Measurements from ENCODE around the gene ADCY5.

Gene ADCY5

GRCh38 chr3:123296836-123297626, 151.9 kb downstream of the ADCY5 start:
- no peak for DNase-seq

DNA sequence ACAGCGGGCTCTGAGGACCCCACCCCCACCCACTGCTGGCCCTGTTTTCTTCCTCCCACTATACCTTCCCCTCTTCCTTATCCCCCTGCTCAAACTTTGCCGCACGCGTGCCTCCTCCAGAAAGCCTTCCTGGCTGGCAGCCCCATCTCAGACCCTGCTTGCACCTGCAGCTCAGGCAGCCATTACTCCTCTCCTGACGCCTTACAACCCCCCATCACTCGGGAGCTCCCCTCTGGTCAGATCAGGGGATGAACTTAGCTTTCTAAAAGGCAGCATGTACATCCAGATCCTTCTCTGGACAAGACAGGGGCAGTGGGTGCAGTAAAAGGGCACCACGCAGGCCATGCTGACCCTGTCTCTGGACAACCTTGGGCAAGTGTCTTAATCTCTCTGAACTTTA, 152.6 kb downstream of the ADCY5 start:
- DNase-seq, result no peak

DNA sequence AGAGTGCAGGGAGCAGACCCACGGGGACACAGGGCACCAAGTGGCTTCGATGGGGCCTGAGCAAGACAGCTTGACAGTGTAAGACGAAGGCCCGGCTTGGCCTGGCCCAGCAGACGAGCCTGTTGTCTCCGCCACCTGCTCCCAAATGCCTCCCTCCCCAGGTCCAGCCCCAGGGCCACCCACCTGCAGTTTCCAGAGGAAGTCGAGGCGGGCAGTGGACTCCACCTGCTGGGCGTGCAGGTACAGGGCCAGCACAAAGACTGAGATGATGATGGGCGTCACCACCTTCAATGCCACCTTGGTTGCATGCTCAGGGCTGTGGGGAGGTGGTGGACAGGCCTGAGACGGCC, 153.0 kb downstream of the ADCY5 start:
- DNase-seq, result no peak

DNA sequence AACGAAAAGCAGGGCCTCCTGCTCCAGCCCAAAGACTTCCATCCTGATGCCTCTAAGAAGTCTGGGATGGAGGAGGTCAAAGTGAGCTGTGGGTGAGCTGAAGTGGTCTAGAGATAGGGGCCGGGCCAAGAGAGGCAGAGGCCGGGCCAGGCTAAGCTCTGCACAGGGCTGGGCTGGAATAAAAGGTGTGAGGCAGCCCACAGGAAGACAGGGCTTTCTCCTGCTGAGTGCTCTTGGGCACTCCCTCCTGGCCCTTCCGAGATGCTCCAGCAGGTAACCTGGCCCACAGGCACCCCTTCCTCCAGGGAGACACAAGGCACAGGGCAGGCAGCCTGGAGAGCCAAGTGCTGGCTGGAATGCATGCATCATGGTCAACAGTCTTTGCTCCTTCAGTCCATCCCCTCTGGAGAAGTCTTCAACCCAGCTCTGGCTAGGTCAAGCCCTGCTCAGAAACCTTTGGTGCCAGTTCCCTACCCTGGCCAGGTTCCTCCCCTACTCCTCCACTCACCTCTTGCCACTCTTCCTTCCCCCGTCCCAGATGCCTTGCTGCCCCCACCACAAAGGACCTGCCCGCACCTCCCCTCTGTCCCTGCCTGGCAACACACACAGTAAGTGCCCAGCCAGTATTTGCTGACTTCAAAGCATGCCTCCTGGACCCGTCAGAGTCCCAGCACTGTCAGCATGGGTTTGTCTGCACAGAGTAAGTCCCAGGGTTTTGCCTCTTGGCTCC, 153.6 kb downstream of the ADCY5 start:
- DNase-seq, result no peak

DNA sequence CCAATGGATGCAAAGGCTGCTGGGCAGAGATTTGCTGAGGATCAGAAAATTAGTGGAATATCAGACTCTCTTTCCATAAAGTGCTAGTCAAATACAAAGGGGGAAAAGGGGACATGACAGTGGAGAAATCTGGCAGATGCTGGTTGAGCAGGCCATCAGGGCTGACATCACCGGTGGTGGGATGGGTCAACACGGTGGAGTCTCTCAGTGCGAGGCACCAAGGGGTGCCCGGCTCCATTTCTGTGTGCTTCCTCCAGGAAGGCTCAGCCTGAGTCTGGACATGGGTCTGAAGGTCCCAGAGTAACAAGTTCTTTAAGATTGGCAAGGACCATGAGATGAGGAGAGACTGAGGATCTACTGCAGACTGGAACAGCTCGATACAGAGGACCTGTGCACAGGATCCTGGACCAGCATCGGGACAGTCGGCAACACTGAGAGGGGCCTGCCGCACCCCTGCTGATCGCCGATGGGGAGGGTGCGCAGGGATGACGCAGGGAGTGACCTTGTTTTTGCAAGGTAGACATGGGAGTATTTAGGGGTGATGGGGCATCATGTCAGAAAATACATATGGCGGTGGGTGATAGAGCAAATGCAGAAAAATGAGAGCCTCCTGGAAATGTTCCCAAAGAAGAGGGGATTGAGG, 154.5 kb downstream of the ADCY5 start:
- DNase-seq, result no peak

GRCh38 chr3:123292321-123293310, 156.3 kb downstream of the ADCY5 start:
- DNase-seq, result no peak

DNA sequence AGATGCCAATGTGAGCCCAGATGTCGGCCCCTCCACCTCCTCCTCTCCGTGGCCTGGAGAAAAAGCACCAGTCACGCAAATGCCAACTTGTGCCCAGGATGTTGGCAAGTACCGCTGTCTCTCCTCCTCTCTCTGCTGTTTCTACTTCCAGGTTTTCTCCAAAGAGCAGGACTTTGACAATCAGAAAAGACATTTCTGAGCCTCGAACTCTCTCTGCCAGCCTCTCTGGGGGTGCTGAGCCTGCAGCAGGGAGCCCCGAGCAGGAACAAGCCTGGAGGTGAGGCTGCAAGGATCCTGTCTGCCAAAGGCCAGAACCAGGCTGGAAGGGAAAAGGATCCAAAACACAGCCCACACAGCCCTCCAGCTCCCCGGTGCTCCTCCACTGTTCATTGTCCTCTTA, 157.5 kb downstream of the ADCY5 start:
- no peak for DNase-seq

DNA sequence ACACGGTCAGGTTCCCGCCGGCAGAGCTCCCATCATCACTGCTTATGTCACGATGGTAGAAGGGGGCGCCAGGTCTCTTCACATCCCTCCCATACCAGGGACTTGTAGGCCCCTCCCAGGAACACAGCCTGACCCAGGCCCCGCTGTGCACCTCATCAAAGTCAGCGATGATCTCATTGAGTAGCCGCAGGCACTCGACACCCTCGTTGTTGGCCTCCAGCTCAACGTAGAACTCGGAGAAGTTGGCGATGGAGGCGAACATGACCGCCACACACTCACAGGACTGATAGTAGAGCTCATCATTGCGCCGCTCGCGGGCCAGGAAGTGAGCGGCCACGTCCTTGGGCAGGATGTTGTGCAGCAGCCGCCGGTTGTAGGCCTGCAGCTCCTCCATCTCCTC, 157.9 kb downstream of the ADCY5 start:
- DNase-seq, result no peak

- DNase-seq, result no peak
These were observed 158.6 kb downstream of the ADCY5 start for GRCh38 chr3:123290107-123290930.

- DNase-seq, result no peak
These were observed 159.3 kb downstream of the ADCY5 start for GRCh38 chr3:123289391-123290106.

DNA sequence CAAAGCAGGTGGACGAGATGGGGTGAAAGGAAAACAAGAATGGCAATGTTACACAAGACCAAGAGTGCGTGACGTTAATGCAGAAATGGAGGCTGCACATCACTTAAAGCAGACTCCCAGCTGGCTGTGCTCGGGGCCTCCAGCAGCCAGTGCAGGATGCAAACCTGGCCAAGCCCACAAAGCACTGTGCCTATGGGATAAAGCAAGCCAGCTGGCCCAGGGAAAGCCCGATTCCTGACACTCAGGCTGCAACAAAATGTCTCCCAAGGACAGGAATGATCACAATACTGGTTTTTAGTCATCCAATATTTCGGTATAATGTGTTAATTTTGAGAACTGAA, 161.0 kb downstream of the ADCY5 start:
- DNase-seq, result no peak

DNA sequence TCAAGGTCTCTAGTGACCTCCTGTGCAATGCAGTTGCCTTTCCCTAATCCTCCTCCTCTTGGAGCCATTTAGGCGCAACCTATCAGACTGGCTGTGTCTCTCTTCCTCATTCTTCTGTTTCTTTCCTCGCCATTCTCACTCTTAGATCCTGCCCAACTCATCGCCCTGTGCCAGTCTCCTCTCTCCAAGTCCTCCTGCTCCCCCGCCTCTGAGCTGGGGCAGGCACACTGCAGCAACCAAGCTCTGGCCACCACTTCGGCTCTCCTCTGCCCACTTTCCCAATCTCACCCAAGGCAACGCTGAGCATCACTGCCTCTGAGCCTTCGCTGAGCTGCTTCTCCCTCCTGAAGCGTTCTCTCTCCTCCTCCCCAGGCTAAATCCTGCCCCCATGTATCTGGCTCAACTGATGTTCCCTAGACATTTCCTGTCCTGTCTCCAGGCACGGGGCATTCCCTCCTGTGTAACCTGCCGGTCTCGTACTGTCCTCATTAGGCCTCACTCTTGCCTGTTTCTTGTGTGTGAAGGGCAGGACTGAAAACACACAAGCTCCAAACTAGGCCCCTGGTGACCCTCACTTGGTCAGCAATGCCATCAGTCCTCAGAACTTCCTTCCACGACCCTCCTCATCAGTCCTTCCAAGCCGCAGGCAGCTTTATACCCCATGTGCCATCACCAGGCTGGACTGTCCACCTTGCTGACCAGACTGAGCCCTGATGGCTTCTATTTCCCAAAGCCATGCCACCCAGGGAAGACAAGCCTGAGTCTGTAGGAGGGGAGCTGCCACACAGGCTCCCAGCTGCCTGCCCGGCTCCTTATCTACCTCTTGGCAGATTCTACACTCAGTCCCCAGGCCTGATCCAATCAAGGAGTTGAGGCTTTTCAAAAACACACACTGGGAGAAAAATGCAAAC, 161.6 kb downstream of the ADCY5 start:
- DNase-seq, result no peak

GRCh38 chr3:123286308-123287023, 162.4 kb downstream of the ADCY5 start:
- peak; percentile 89 for DNase-seq

GRCh38 chr3:123285931-123286307, 163.0 kb downstream of the ADCY5 start:
- no peak for DNase-seq

DNA sequence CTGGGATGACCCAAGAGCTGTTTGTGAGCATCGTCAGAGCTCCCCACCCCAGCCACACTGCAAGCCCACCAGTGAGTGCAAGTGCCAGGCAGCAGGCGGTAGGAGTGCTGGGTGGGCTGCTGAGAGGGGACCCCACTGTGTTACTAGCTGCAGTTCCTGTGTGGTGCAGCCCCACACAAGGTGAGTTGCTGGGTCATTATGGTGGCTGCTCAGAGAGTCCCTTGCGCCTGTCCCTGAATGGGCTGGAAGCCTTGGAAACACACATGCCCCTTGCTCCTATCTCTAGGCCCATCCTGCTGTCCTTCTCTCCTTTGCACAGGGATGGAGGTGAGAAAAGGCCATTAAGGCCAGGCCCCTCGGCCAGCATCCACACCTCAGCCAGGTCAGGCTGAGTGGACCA, 163.4 kb downstream of the ADCY5 start:
- DNase-seq, result no peak

DNA sequence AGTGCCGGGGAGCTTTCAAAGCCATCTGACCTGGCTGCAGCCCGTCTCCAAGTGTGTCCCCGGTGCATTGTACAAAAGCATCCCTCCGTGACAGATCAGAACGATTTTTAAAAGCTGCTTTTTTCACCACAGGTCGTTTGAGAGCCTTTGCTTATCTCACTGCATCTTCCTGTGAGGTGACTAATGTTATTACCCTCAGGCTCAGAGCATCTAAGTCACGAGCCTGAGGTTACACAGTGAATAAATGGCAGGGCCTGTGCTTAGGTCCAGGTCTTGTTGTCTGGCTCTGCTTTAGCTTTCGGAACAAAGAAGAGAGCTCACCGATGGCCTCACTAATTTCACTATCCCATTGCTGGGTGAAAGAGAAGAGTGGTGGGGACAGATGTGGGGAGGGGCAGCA, 163.8 kb downstream of the ADCY5 start:
- no peak for DNase-seq

DNA sequence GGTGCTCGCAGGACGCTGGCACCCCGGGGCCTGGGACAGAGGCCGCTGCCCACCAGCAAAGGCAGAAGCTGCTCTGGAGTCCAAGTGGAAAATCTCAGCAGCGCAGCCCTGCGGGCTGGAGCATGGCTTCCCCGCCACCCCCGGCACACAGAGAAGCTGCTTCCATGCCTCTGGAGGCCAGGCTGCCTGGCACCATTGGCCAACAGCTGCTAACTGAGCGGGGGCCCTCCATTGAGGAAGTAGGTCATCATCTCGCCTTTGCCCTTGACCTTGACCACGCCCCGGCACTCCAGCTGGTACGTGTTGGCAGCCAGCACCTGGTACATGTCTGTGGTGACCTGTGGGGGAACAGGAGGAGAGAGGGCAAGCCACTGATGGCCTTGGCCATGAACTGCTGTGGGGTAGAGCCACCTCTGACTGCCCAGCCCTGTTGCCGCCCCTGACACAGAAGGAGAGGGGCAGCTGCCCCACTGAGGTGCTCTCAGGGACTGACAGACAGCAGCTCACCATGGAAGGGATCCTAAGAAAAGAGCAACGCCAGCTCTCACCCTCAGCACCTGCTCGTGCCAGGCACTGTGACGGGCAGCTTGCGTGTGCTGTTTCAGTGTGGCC, 164.4 kb downstream of the ADCY5 start:
- no peak for DNase-seq

GRCh38 chr3:123283657-123284398, 165.1 kb downstream of the ADCY5 start:
- no peak for DNase-seq

All from hematopoietic multipotent progenitor cell treated with erythropoietin and hydrocortisone succinate and interleukin-3 and kit ligand, for 6 days (in vitro differentiated cells).